ENCODE results near the gene STK39. TPM values are rescaled to one million over a fixed set of nuclear protein-coding genes. Genes with fewer than 3 reads are reported as not detected.

Gene STK39
- total RNA-seq, 6 experiments from 2014 or later, result 0.29 to 1.2 (median 0.60) TPM

DNA sequence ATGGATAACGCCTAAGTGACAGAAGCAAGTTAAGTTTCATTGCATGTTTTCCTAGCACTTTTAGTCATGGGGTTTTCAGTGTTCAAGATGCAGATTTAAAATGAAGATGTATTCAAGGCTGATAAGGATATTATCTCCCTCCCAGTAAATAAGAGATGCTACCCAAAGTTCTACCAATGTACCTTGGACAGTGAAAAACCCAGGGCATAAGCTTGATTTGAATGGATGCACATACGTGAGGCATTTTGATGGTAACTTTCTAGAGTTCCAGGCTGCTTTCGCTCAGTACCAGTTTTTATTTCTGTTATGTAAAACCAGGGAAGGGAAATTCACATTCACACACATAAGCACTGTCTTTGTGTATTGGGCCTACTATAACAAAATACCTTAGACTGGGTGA is 90.3 kb downstream of the STK39 start:
- ATAC-seq, result no peak
- H3K27ac ChIP-seq, result no peak overlapping the region
- no peaks in the 10 kb centered on the region for H3K27me3 ChIP-seq
- intact Hi-C loops (cut with DNase I), result no loop called here
- no peaks in the 10 kb centered on the region for H3K36me3 ChIP-seq
- no peaks in the 10 kb centered on the region for H3K4me1 ChIP-seq
- H3K4me3 ChIP-seq, result no peak overlapping the region
- WGBS (ENCODE audit: insufficient coverage, low coverage, low lambda C conversion rate, missing lambda C conversion rate), result 100% methylated on average over 2 of the region's 3 CpGs
- H3K9me3 ChIP-seq, result no peaks in the 10 kb centered on the region
- DNase-seq, result no peak
- TF ChIP-seq POLR2A (IDR thresholded peaks at IDR 0.05) (no peak), CTCF (IDR thresholded peaks at IDR 0.05) (no peak)

DNA sequence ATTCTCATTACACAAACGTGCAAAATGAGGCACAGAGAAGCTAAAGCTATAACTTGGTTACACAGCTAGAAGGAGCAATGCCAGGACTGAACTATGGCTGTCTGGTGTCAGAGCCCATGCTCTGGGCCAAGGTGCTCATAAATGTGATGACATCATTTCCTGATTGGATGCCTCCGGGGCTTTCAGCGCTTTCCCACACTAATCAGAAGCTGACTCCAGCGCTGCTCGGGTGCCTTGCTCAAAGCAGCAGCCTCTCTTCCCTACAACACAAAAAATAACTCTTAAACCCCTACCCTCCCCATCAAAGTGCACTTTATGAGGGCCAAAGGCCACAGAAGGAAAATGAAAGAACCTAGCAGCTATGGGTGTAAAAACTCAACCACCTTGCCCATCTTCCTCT is 90.7 kb downstream of the STK39 start:
- WGBS (ENCODE audit: insufficient coverage, low coverage, low lambda C conversion rate, missing lambda C conversion rate), result 69% methylated on average over 2 of the region's 5 CpGs
- no peaks in the 10 kb centered on the region for H3K4me1 ChIP-seq
- no peak for TF ChIP-seq POLR2A (IDR thresholded peaks at IDR 0.05)
- no peak for TF ChIP-seq CTCF (IDR thresholded peaks at IDR 0.05)
- no peak overlapping the region for H3K27ac ChIP-seq
- H3K27me3 ChIP-seq, result no peaks in the 10 kb centered on the region
- H3K36me3 ChIP-seq, result no peaks in the 10 kb centered on the region
- ATAC-seq, result no peak
- intact Hi-C loops (cut with DNase I), result no loop called here
- no peak overlapping the region for H3K4me3 ChIP-seq
- DNase-seq, result no peak
- no peaks in the 10 kb centered on the region for H3K9me3 ChIP-seq

GRCh38 chr2:168155680-168156079 is 91.7 kb downstream of the STK39 start:
- no peak overlapping the region for H3K4me3 ChIP-seq
- H3K36me3 ChIP-seq, result no peaks in the 10 kb centered on the region
- ATAC-seq (peak in 3 of 4 donors; percentile 24 to 58 (median 25)), DNase-seq (no peak)
- intact Hi-C loops (cut with DNase I), result no loop called here
- H3K27ac ChIP-seq, result no peak overlapping the region
- no peaks in the 10 kb centered on the region for H3K4me1 ChIP-seq
- H3K27me3 ChIP-seq, result no peaks in the 10 kb centered on the region
- no peaks in the 10 kb centered on the region for H3K9me3 ChIP-seq
- WGBS (ENCODE audit: insufficient coverage, low coverage, low lambda C conversion rate, missing lambda C conversion rate), result 36% methylated on average over 2 of the region's 2 CpGs
- TF ChIP-seq POLR2A (IDR thresholded peaks at IDR 0.05) (no peak), CTCF (IDR thresholded peaks at IDR 0.05) (no peak)

GRCh38 chr2:168155046-168155445 is 92.3 kb downstream of the STK39 start:
- H3K36me3 ChIP-seq, result no peaks in the 10 kb centered on the region
- no peak overlapping the region for H3K27ac ChIP-seq
- TF ChIP-seq CTCF (IDR thresholded peaks at IDR 0.05) (no peak), POLR2A (IDR thresholded peaks at IDR 0.05) (no peak)
- H3K9me3 ChIP-seq, result no peaks in the 10 kb centered on the region
- peaks cover 0 to under 1% (median 0%) of the 10 kb centered on the region in 4 donors for H3K4me1 ChIP-seq
- 36% methylated on average over 3 of the region's 3 CpGs for WGBS (ENCODE audit: insufficient coverage, low coverage, low lambda C conversion rate, missing lambda C conversion rate)
- ATAC-seq, result no peak
- intact Hi-C loops (cut with DNase I), result no loop called here
- no peak for DNase-seq
- H3K27me3 ChIP-seq, result no peaks in the 10 kb centered on the region
- H3K4me3 ChIP-seq, result no peak overlapping the region

Measured in right lobe of liver (tissue), 6 donors.